GM18520 (cell line): ENCODE results near the gene ZIM2.
"Not testable (repeated sequence)": the region's sequence is repeated elsewhere in the genome, so short reads cannot be mapped to it uniquely, and the experiment has no call there.

ENCODE experiments used
- ATAC-seq: cut with Tn5 transposase; IDR thresholded peaks from one replicate; pipeline ENCODE4 v1.9.1; 2021; ENCODE audit not compliant: unreplicated experiment

Gene ZIM2

GRCh38 chr19:56840451-56841192, at the start of gene ZIM2, which contains the start of gene PEG3:
Gene ZIM2 (minus strand): TSS chr19:56840726. CDS start chr19:56824277, 16,449 bp downstream.
Gene PEG3 (minus strand): TSS chr19:56840726. CDS start chr19:56824655, 16,071 bp downstream.
- ATAC-seq = no peak

DNA sequence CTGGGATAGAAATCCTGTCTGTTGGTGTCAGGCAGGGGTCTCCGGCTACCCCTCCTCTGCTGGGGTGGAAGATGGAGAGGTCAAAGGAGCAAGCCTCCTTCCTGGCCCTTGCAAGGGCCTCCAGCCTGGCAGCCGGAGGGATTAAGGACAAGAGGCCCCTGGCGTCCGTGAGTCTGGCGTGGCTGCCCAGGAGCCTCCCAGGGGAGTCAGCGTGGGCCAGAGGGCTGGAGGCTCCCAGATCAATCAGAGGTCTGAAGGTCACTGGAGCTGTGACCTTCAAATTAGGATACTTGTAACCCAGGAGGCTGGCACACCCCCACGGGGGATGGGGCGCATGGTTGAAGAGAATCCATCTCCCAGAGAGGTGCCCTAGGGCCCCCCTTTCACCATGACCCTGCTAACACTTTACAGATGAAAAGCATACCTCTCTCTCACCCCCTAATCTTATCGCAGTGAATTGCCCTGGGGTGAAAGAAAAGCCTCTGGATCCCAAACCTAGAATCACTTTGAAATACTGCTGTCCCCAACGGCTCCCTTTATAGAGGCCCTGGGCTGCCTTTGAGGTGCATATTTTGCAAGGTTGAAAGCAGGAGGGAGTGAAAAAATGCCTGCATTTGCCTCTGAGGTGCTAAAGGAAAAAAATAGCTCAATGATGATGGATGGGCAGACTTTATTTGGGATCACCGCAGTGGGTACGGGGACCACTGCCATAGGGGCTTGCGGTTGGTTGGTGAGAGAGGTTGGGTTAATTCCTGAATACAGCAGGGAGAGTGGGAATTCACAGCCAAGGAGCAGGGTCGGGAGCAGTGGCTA, 44.9 kb upstream of the ZIM2 start:
- no peak for ATAC-seq

DNA sequence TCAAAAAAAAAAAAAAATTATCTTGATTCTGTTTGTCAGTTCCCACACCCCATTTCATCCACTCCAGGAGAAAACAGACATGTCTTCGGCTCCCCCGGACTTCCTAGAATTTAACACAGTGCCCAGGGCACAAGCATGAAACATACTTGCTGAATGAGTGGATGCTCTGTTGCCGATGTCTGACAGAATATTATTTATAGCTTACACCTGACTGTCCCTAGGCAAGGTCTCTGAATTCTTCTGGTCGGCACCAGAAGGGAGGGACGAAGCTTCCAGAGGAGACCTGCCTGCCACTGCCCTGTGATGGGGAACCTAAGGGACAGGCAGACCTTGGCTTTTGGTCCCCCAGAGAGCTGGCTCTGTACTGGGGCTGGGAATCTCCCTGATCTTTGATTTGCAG, 43.9 kb upstream of the ZIM2 start:
- ATAC-seq = no peak

DNA sequence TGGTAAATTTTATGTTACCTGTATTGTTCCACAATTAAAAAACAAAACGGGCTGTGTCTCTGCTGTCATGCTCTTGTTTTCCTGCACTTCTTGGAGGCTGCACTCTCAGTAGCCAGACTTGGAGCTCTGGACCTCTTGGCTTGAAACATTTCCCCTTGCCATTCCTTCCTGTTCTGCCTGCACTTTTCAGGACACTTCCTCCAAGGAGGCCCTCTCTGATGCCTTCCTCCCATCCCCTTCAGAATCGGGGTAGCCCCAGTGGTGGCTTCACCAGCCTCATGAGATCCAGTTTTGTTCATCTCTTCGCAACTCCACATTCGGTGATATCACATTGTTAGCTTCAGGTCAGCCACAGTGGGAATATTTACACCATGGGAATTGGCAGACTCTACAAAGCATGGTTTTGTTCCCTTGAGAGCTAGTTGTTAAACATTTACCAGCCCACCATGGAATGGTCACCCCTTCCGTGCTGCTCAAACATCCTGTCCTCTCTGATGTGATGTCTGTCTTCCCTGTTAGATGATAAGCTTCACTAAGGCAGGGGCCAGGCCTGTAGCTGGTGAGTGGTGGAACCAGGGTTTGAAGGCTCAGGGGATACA, 40.2 kb upstream of the ZIM2 start:
- no peak for ATAC-seq

- ATAC-seq = no peak
These were observed 36.7 kb upstream of the ZIM2 start for GRCh38 chr19:56877069-56877715.

- ATAC-seq = no peak
These were observed 35.2 kb upstream of the ZIM2 start for GRCh38 chr19:56875717-56876116.

DNA sequence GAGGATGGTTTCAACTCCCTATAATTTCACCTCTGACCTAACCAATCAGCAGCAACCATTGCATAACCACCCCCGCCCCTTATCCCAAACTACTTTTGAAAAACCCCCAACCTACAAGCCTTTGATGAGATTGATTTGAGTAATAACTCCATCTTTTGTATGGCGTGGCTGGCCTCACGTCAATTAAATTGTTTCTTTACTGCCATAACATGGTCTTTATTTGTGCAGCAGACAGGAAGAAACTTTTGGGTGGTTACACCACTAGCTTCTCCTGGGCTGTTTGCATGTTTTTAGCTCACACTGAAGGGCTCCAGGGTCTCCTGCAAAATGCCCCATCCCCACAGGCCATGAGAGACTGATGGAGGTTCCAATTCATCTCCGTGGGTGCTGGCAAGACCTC, 34.0 kb upstream of the ZIM2 start:
- no peak for ATAC-seq

GRCh38 chr19:56873493-56873892, 33.0 kb upstream of the ZIM2 start:
- no peak for ATAC-seq

DNA sequence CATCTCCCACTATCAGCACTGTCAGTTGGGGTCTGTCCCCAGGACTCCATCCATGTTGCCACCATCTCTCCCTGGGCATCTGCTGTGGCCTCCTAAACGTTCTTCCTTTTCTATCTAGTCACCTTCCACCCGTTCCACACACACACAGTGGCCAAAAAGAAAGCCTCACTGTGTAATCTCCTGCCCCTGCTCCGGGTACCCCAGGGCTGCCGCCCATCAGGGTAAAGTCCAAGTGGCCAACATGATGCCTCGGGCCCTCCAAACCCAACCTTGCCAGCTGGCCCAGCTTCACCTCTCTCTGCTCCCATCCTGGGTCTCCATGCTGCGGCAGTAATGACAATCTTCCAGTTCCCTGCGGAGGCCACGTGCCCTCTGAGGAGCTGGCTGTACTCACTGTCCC, 29.4 kb upstream of the ZIM2 start:
- no peak for ATAC-seq

DNA sequence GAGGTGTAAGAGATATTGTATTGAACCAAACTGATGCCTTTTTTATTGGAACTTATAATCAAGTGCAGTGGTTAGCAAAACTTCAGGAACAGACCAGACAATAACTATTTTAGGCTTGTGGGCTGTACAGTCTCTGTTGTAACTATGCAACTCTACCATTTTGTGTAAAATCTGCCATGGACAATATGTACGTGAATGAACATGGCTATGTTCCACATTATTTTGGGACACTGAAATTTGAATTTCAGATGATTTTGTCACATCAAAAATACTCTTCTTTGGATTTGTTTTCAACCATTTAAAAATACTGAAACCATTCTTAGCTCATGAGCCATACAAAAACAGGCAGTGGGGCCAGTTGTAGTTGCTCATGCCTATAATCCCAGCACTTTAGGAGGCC, 27.9 kb upstream of the ZIM2 start:
- no peak for ATAC-seq

- no peak for ATAC-seq
These were observed 26.0 kb upstream of the ZIM2 start for GRCh38 chr19:56866538-56866937.

DNA sequence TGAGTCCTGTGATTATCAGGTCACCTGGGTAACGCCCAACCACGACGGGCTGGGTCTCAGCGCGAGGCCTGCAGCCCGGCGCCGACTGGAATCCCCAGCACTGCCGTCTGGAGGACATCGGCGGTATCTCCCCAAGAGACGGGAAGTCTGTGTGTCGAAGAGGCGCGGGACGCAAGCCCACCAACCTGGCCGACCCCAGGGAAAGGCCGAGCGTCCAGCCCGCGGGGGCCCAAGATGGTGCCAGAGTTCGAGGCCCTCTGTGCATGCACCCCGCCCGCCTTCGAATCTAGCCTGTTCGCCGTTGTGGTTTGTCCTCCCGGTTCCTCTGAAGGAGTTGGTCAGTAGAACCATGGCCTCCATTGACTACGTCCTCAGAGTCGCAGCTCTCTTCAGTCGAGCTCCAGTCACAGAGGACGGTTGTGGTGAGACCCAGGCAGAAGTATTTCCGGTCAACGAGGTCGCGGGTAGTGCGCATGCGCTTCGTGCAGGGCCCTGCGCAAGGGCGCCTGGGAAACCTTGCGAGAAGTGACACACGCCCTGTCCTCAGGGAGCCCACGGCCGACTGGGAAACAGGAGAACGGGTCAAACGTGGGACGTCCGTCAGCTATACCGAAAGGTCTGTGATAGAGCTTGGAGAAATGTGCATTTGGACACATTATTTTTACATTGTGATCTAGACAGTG, 24.1 kb upstream of the ZIM2 start:
- no peak for ATAC-seq

GRCh38 chr19:56862741-56863140, 22.2 kb upstream of the ZIM2 start:
- ATAC-seq = no peak

DNA sequence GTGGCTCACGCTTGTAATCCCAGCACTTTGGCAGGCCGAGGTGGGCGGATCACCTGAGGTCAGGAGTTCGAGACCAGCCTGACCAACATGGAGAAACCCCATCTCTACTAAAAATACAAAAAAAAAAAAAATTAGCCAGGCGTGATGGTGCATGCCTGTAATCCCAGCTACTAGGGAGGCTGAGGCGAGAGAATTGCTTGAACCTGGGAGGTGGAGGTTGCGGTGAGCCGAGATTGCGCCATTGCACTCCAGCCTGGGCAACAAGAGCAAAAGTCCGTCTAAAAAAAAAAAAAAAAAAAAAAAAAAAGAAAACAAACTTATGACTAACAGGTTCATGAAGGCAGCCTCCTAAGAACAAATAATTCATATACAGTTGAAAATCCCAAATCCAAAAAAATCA, 19.9 kb upstream of the ZIM2 start:
- ATAC-seq = not testable (repeated sequence)

GRCh38 chr19:56858026-56858425, 17.5 kb upstream of the ZIM2 start:
- no peak for ATAC-seq

GRCh38 chr19:56856822-56857221, 16.3 kb upstream of the ZIM2 start:
- no peak for ATAC-seq

DNA sequence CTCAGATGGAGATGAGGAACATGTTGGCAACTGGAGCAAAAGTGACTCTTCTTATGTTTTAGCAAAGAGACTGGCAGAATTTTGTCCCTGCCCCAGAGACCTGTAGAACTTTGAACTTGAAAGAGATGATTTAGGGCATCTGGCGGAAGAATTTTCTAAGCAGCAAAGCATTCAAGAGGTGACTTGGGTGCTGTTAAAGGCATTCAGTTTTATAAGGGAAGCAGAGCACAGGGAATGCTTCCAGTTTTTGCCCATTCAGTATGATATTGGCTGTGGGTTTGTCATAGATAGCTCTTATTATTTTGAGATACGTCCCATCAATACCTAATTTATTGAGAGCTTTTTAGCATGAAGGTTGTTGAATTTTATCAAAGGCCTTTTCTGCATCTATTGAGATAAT, 11.8 kb upstream of the ZIM2 start:
- ATAC-seq = not testable (repeated sequence)

DNA sequence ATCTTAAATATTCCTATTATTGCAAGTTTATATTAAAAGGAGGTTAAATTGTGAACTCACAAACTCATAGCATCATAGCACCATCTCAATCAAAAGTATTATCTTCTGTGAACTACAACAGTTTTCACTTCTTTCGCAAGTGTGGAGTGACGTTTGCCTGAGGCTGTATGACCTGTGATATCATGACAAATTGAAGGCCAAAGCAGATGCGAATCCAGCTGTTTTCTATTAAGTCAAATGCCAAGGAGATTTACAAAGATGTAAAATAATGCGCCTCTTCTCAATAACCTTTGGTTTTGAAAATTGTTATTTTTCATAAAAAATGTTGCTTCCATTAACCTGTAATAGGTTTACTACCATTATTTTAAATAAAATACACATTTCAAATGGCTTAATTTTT, 7.6 kb upstream of the ZIM2 start:
- ATAC-seq = no peak

- no peak for ATAC-seq
These were observed 1.9 kb upstream of the ZIM2 start for GRCh38 chr19:56842412-56842811.

GRCh38 chr19:56841193-56841543, 642 bp upstream of the ZIM2 start:
- ATAC-seq = no peak
